Mesendoderm (in vitro differentiated cells): Measurements from ENCODE around the gene HOXC6.

Experiments
- DNase-seq: peaks from one replicate; pipeline ENCODE4 v3.0.0; 2013
- H2AK5ac ChIP-seq: 2 replicates; pipeline ENCODE4 v1.6.1; 2013; ENCODE audit warnings: low read length, inconsistent platforms
- H2BK120ac ChIP-seq: 2 replicates; pipeline ENCODE4 v1.6.1; 2013; ENCODE audit warnings: low read depth, mild to moderate bottlenecking, low read length, moderate library complexity, mixed read lengths
- H2BK15ac ChIP-seq: replicated peaks from 2 replicates; pipeline ENCODE4 v1.6.1; 2013; ENCODE audit warnings: low read depth, mild to moderate bottlenecking, moderate library complexity
- H2BK5ac ChIP-seq: 2 replicates; pipeline ENCODE4 v1.6.1; 2013; ENCODE audit warnings: low read length, inconsistent platforms
- H3K18ac ChIP-seq: 2 replicates; pipeline ENCODE4 v1.6.1; 2013; ENCODE audit warnings: mild to moderate bottlenecking, low read length, mixed read lengths
- H3K23ac ChIP-seq: one replicate; pipeline ENCODE4 v1.6.1; 2013; ENCODE audit warnings: low read length
- H3K27ac ChIP-seq: 2 replicates; pipeline ENCODE4 v1.5.1; 2013; ENCODE audit warnings: low read depth, mild to moderate bottlenecking, inconsistent platforms, low read length, moderate library complexity
- H3K27me3 ChIP-seq: 2 replicates; pipeline ENCODE4 v1.6.1; 2013; ENCODE audit warnings: low read length, control low read depth, mild to moderate bottlenecking, inconsistent platforms; ENCODE audit not compliant: insufficient read depth, poor library complexity
- H3K36me3 ChIP-seq: 2 replicates; pipeline ENCODE4 v1.6.1; 2013; ENCODE audit warnings: low read length, inconsistent platforms; ENCODE audit not compliant: control insufficient read depth, insufficient read depth
- H3K4ac ChIP-seq: one replicate; pipeline ENCODE4 v1.6.1; 2013; ENCODE audit warnings: low read depth, mild to moderate bottlenecking, low read length, moderate library complexity
- H3K4me1 ChIP-seq: 2 replicates; pipeline ENCODE4 v1.6.1; 2013; ENCODE audit warnings: low read depth, low read length, inconsistent platforms; ENCODE audit not compliant: control insufficient read depth
- H3K4me2 ChIP-seq: 2 replicates; pipeline ENCODE4 v1.6.1; 2013; ENCODE audit warnings: low read length
- H3K4me3 ChIP-seq: 2 replicates; pipeline ENCODE4 v1.5.1; 2013; ENCODE audit warnings: mild to moderate bottlenecking, low read length
- H3K56ac ChIP-seq: one replicate; pipeline ENCODE4 v1.6.1; 2013; ENCODE audit warnings: low read length
- H3K79me1 ChIP-seq: 2 replicates; pipeline ENCODE4 v1.6.1; 2013; ENCODE audit warnings: low read length, inconsistent platforms
- H3K79me2 ChIP-seq: 2 replicates; pipeline ENCODE4 v1.6.1; 2013; ENCODE audit warnings: mild to moderate bottlenecking, low read length; ENCODE audit not compliant: control insufficient read depth, insufficient read depth
- H3K9ac ChIP-seq: 2 replicates; pipeline ENCODE4 v1.6.1; 2013; ENCODE audit warnings: low read length, inconsistent platforms
- H4K5ac ChIP-seq: one replicate; pipeline ENCODE4 v1.6.1; 2013; ENCODE audit warnings: low read length
- H4K8ac ChIP-seq: one replicate; pipeline ENCODE4 v1.6.1; 2013; ENCODE audit warnings: low read depth, mild to moderate bottlenecking, control low read depth, low read length, moderate library complexity
- WGBS: extraction: QIAGEN DNeasy Blood & Tissue Kit; methylation state at CpG from one replicate; pipeline ENCODE4 v1.1.7; 2013; ENCODE audit warnings: low lambda C conversion rate, missing lambda C conversion rate; ENCODE audit not compliant: insufficient coverage; ENCODE audit errors: extremely low coverage; 5-methylcytosine and 5-hydroxymethylcytosine counted together

HOXC6 gene

GRCh38 chr12:54020591-54021405 is 7.4 kb upstream of the HOXC6 start:
- no peak overlapping the region for H2AK5ac ChIP-seq
- no peak overlapping the region for H3K4me3 ChIP-seq
- no peak overlapping the region for H3K18ac ChIP-seq
- no peaks in the 10 kb centered on the region for H3K36me3 ChIP-seq
- no peak overlapping the region for H2BK15ac ChIP-seq
- H4K8ac ChIP-seq, result no peak overlapping the region
- H3K79me1 ChIP-seq, result no peaks in the 10 kb centered on the region
- no peak for DNase-seq
- H4K5ac ChIP-seq, result no peak overlapping the region
- no peak overlapping the region for H2BK120ac ChIP-seq
- H3K56ac ChIP-seq, result no peak overlapping the region
- no CpG with 5 or more reads among the region's 23 CpGs for WGBS
- H3K4ac ChIP-seq, result no peak overlapping the region
- no peak overlapping the region for H3K23ac ChIP-seq
- H2BK5ac ChIP-seq, result no peak overlapping the region
- no peak overlapping the region for H3K27ac ChIP-seq
- H3K9ac ChIP-seq, result no peak overlapping the region
- H3K4me2 ChIP-seq, result no peak overlapping the region
- H3K79me2 ChIP-seq, result no peaks in the 10 kb centered on the region
- peaks cover 2% of the 10 kb centered on the region for H3K4me1 ChIP-seq
- H3K27me3 ChIP-seq, result peaks cover 82% of the 10 kb centered on the region

DNA sequence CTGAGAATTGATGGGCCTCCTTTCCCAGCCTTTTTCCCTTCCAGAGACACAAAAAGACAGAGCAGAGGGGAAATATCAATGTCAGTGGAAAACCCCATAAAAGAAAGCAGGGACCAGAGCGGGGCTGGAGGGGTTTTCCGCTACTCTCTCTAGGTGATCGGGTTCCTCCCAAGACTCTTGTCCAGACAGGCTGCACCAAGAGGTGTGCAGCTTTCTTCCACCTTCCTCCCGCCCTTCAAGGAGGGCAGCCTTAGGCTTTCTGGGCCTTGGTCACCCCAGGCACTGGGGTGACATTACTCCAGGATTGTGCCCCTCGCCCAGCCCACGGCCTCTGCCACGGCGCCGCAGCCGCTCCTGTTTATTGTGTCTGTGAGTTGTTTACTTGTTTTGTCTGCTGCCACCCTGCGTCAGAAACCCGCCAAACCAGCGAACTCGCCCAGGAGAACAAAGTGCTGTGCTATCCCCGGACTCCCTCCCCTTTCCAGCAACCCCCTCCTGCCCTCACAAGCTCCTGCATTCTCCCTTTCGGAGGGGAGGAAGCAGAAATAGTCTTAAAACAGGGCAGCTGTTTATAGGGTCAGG is 6.7 kb upstream of the HOXC6 start:
- Histone ChIP-seq H3K56ac (no peak overlapping the region), H4K8ac (no peak overlapping the region), H3K27me3 (peaks cover 83% of the 10 kb centered on the region), H3K79me2 (no peaks in the 10 kb centered on the region), H3K27ac (no peak overlapping the region), H3K4me3 (no peak overlapping the region), H3K4ac (no peak overlapping the region), H2BK5ac (no peak overlapping the region), H3K36me3 (no peaks in the 10 kb centered on the region), H3K4me2 (no peak overlapping the region), H3K23ac (no peak overlapping the region), H3K79me1 (no peaks in the 10 kb centered on the region), H3K9ac (no peak overlapping the region), H3K4me1 (peaks cover 2% of the 10 kb centered on the region), H3K18ac (no peak overlapping the region), H2AK5ac (no peak overlapping the region), H2BK15ac (no peak overlapping the region), H2BK120ac (no peak overlapping the region), H4K5ac (no peak overlapping the region)
- peak; percentile 86 for DNase-seq
- WGBS, result no CpG with 5 or more reads among the region's 16 CpGs

DNA sequence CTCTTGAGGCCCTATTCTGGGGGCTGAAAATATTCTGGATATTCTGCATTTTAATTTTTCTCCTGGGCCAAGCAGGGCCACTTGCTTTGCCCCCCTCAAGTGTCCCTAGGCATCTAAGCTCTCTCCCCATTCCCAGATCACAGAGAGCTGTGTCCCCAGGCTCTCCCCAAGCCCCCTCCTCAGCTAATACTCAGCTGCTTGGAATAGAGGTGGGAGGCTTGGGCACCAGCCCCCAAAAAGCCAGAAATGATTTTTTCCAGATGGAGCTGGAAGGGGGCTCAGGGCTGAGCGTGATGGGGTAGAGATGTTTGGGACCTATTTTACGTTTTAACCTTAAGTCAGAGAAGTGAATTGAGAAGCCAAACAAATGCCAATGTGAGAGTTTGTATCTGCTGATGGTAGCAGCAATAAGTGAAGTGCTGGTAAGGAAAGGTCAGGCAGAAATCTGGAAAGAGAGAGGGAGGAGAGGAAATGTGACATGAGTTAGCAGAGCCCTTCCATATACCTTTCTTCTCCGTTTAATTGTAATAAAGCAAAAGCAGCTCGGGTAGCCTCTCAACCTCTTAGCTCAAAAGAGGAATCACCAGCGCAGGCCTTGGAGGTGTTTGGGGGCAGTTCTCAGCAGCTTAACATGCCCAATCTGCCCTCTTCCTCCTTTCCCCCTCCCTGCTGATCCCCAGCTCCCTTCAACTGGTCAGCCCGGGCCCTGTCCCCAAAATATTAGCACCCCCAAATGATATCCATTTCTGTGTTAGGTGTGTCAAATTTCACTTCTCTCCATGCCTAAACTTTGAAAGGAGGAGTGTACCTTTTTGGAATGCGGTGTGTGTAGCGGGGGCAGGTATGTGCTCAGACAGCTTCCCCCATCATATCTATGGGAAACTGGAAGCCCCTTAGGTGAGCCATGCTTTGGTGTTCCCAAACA is 5.0 kb upstream of the HOXC6 start:
- Histone ChIP-seq H3K4me2 (no peak overlapping the region), H4K8ac (no peak overlapping the region), H3K4ac (no peak overlapping the region), H3K23ac (no peak overlapping the region), H3K4me1 (peaks cover 2% of the 10 kb centered on the region), H3K36me3 (no peaks in the 10 kb centered on the region), H3K56ac (no peak overlapping the region), H3K4me3 (no peak overlapping the region), H3K79me2 (no peaks in the 10 kb centered on the region), H3K27ac (no peak overlapping the region), H4K5ac (no peak overlapping the region), H2BK5ac (no peak overlapping the region), H2BK120ac (no peak overlapping the region), H3K79me1 (no peaks in the 10 kb centered on the region), H3K9ac (no peak overlapping the region), H2AK5ac (no peak overlapping the region), H3K27me3 (peaks cover 91% of the 10 kb centered on the region), H3K18ac (no peak overlapping the region), H2BK15ac (no peak overlapping the region)
- no peak for DNase-seq
- WGBS, result no CpG with 5 or more reads among the region's 8 CpGs

GRCh38 chr12:54024127-54024526 is 4.1 kb upstream of the HOXC6 start:
- H3K27me3 ChIP-seq, result peaks cover 95% of the 10 kb centered on the region
- no peak overlapping the region for H2BK15ac ChIP-seq
- H3K4ac ChIP-seq, result no peak overlapping the region
- no peak overlapping the region for H2BK5ac ChIP-seq
- no peaks in the 10 kb centered on the region for H3K79me1 ChIP-seq
- no peak overlapping the region for H2BK120ac ChIP-seq
- H3K27ac ChIP-seq, result no peak overlapping the region
- H3K36me3 ChIP-seq, result no peaks in the 10 kb centered on the region
- no peaks in the 10 kb centered on the region for H3K4me1 ChIP-seq
- H4K8ac ChIP-seq, result no peak overlapping the region
- DNase-seq, result no peak
- H3K18ac ChIP-seq, result no peak overlapping the region
- H3K56ac ChIP-seq, result no peak overlapping the region
- no peaks in the 10 kb centered on the region for H3K79me2 ChIP-seq
- no peak overlapping the region for H3K9ac ChIP-seq
- H3K4me2 ChIP-seq, result no peak overlapping the region
- no peak overlapping the region for H3K23ac ChIP-seq
- H4K5ac ChIP-seq, result no peak overlapping the region
- no peak overlapping the region for H2AK5ac ChIP-seq
- no peak overlapping the region for H3K4me3 ChIP-seq
- no CpG with 5 or more reads among the region's 17 CpGs for WGBS

GRCh38 chr12:54024581-54025305 is 3.5 kb upstream of the HOXC6 start:
- H3K4me3 ChIP-seq, result no peak overlapping the region
- H4K5ac ChIP-seq, result no peak overlapping the region
- no peak overlapping the region for H3K23ac ChIP-seq
- no peak overlapping the region for H3K9ac ChIP-seq
- H3K18ac ChIP-seq, result no peak overlapping the region
- H3K27ac ChIP-seq, result no peak overlapping the region
- H3K36me3 ChIP-seq, result no peaks in the 10 kb centered on the region
- no peak overlapping the region for H4K8ac ChIP-seq
- DNase-seq, result no peak
- H3K79me2 ChIP-seq, result no peaks in the 10 kb centered on the region
- H3K56ac ChIP-seq, result no peak overlapping the region
- no peak overlapping the region for H2BK15ac ChIP-seq
- H3K27me3 ChIP-seq, result peaks cover 94% of the 10 kb centered on the region
- H2AK5ac ChIP-seq, result no peak overlapping the region
- WGBS, result no CpG with 5 or more reads among the region's 5 CpGs
- H3K4me1 ChIP-seq, result no peaks in the 10 kb centered on the region
- H2BK120ac ChIP-seq, result no peak overlapping the region
- no peak overlapping the region for H3K4me2 ChIP-seq
- no peaks in the 10 kb centered on the region for H3K79me1 ChIP-seq
- H2BK5ac ChIP-seq, result no peak overlapping the region
- H3K4ac ChIP-seq, result no peak overlapping the region
